Fibroblast of lung (primary cell): Measurements from ENCODE around the gene MCTP1.

Experiments used
- EZH2 ChIP-seq: IDR thresholded peaks from 2 replicates; pipeline ENCODE4 v1.5.1; 2012; ENCODE audit warnings: low read length, control low read depth, mild to moderate bottlenecking; ENCODE audit errors: missing control alignments
- TF ChIP-seq, protein P1 (sequence below), 2 donors: IDR thresholded peaks in 1 of 2; conservative IDR thresholded peaks in 1 of 2; 1 replicate in 1 of 2; 2 replicates in 1 of 2; pipeline ENCODE4 v1.5.1; 2011 to 2012; ENCODE audit warnings: low read length in 2 of 2, control low read depth in 1 of 2, inconsistent platforms in 1 of 2, low read depth in 1 of 2, mild to moderate bottlenecking in 1 of 2

DNA sequence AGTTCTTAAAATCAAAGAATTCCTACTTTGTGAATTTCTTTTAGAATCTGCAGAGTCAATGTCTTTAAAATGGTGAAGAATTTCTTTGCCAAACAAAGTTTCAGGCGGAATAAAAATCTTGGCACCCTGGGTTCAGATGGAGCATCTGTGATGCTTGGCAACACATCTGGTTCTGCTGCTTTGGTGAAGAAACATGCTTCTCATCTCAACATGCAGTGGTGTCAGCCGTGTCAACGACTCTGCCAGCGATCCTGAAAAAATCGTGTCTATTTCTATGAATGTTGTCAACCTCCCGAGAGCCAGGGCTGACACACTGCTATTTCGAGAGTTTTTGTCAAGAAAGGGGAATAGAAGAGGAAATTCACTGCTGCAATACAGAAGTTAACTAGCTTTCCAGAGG, 514.9 kb downstream of the MCTP1 start:
- TF ChIP-seq EZH2, result no peak
- TF ChIP-seq, protein P1, sequence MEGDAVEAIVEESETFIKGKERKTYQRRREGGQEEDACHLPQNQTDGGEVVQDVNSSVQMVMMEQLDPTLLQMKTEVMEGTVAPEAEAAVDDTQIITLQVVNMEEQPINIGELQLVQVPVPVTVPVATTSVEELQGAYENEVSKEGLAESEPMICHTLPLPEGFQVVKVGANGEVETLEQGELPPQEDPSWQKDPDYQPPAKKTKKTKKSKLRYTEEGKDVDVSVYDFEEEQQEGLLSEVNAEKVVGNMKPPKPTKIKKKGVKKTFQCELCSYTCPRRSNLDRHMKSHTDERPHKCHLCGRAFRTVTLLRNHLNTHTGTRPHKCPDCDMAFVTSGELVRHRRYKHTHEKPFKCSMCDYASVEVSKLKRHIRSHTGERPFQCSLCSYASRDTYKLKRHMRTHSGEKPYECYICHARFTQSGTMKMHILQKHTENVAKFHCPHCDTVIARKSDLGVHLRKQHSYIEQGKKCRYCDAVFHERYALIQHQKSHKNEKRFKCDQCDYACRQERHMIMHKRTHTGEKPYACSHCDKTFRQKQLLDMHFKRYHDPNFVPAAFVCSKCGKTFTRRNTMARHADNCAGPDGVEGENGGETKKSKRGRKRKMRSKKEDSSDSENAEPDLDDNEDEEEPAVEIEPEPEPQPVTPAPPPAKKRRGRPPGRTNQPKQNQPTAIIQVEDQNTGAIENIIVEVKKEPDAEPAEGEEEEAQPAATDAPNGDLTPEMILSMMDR (conservative IDR thresholded peaks at IDR 0.05 in 1 of 2, IDR thresholded peaks at IDR 0.05 in 1 of 2; ENCODE audit: low read depth in 1 of 2, low read length in 2 of 2), result no peak
